HCT116 (cell line): ENCODE data around the gene TCIRG1. TPM values are rescaled to one million over a fixed set of nuclear protein-coding genes. Genes with fewer than 3 reads are reported as not detected.

ENCODE experiments used
- ATAC-seq: fragments of 200-7000 bp; cut with Tn5 transposase; 2 replicates; pipeline ENCODE4 v1.9.1; 2020; ENCODE audit warnings: mild to moderate bottlenecking, moderate library complexity
- BruUV-seq: library from RNA; stranded (reverse); fragments of 400-500 nt; replicated peaks from 2 replicates; lab custom pipeline; 2021; lab: Mats Ljungman, UMichigan
- CTCF ChIA-PET: fragments of 300-600 bp; sonication (Branson Sonifier 250); formaldehyde crosslinking; loops from one replicate; lab custom pipeline; 2021; ENCODE audit warnings: antibody characterized with exemption; lab: Charles Lee
- POLR2A ChIA-PET: fragments of 300-600, 350-600 bp; sonication (Branson Sonifier 250); formaldehyde crosslinking; loops from one replicate; lab custom pipeline; 2021; ENCODE audit warnings: antibody characterized with exemption; lab: Charles Lee
- RAD21 ChIA-PET, 2 experiments: fragments of 300-600 bp; sonication (Branson Sonifier 250); formaldehyde crosslinking; loops; one replicate each; lab custom pipeline; 2023; ENCODE audit warnings: low total read pairs in 2 of 2; ENCODE audit not compliant: uncharacterized antibody in 2 of 2, unreplicated experiment in 2 of 2, low non-redundant PET in 1 of 2; lab: Charles Lee
- DNase-seq: peaks from one replicate; pipeline ENCODE4 v3.0.0-alpha.2; 2010; ENCODE audit warnings: low read depth, low spot score
- H2AFZ ChIP-seq: fragments of 200-600 bp; shearing (Covaris generic), sonication (generic); 2 replicates; pipeline ENCODE4 v1.6.1; 2017; ENCODE audit warnings: low read depth, mixed run types, mixed read lengths, antibody characterized with exemption, low read length; ENCODE audit not compliant: poor library complexity, severe bottlenecking
- H3K27ac ChIP-seq: 2 replicates; pipeline ENCODE4 v1.5.1; 2012; ENCODE audit warnings: low read depth, low read length
- H3K27me3 ChIP-seq: fragments of 200-600 bp; sonication (generic); 2 replicates; pipeline ENCODE4 v1.6.1; 2016; ENCODE audit warnings: mixed run types, low read length, mixed read lengths; ENCODE audit not compliant: insufficient read depth
- H3K36me3 ChIP-seq, 2 experiments: fragments of 200-500 bp in 1 of 2; fragments of 200-600 bp in 1 of 2; sonication (Bioruptor generic) in 1 of 2; sonication (generic) in 1 of 2; 2 replicates each; pipeline versions ENCODE4 v1.5.1 to v1.6.1; 2014 to 2016; ENCODE audit warnings: low read length in 2 of 2, inconsistent platforms in 1 of 2, mixed read lengths in 1 of 2, mixed run types in 1 of 2; ENCODE audit not compliant: insufficient read depth in 2 of 2, control insufficient read depth in 1 of 2
- H3K4me1 ChIP-seq, 2 experiments: fragments of 200-600 bp in 1 of 2; sonication (generic) in 1 of 2; 2 replicates each; pipeline versions ENCODE4 v1.5.1 to v1.6.1; 2012 to 2017; ENCODE audit warnings: low read length in 2 of 2, inconsistent platforms in 1 of 2, mild to moderate bottlenecking in 1 of 2, mixed read lengths in 1 of 2, mixed run types in 1 of 2, moderate library complexity in 1 of 2; ENCODE audit not compliant: insufficient read depth in 2 of 2, control insufficient read depth in 1 of 2
- H3K4me2 ChIP-seq: fragments of 200-600 bp; sonication (generic); 2 replicates; pipeline ENCODE4 v1.6.1; 2017; ENCODE audit warnings: mixed run types, low read length, mixed read lengths
- H3K4me3 ChIP-seq, 2 experiments: fragments of 200-600 bp in 1 of 2; sonication (generic) in 1 of 2; replicated peaks in 1 of 2; 2 replicates each; pipeline ENCODE4 v1.5.1; 2011 to 2016; ENCODE audit warnings: low read length in 2 of 2, control low read depth in 1 of 2, low read depth in 1 of 2, mild to moderate bottlenecking in 1 of 2, mixed read lengths in 1 of 2, mixed run types in 1 of 2
- H3K79me2 ChIP-seq: fragments of 200-600 bp; sonication (generic); 2 replicates; pipeline ENCODE4 v1.6.1; 2017; ENCODE audit warnings: mild to moderate bottlenecking, mixed run types, low read length, moderate library complexity, mixed read lengths; ENCODE audit not compliant: insufficient read depth
- H3K9ac ChIP-seq: fragments of 200-600 bp; sonication (generic); 2 replicates; pipeline ENCODE4 v1.6.1; 2016; ENCODE audit warnings: low read length, mixed read lengths
- H3K9me2 ChIP-seq: fragments of 200-600 bp; sonication (generic), shearing (Covaris generic); 2 replicates; pipeline ENCODE4 v1.6.1; 2017; ENCODE audit warnings: mixed run types, mild to moderate bottlenecking, moderate library complexity; ENCODE audit not compliant: insufficient read depth
- H3K9me3 ChIP-seq, 2 experiments: fragments of 200-500 bp in 1 of 2; fragments of 200-600 bp in 1 of 2; sonication (Bioruptor generic) in 1 of 2; sonication (generic) in 1 of 2; 2 replicates each; pipeline ENCODE4 v1.6.1; 2014 to 2017; ENCODE audit warnings: low read length in 2 of 2, mixed read lengths in 2 of 2, inconsistent platforms in 1 of 2, low read depth in 1 of 2, mild to moderate bottlenecking in 1 of 2, mixed run types in 1 of 2, moderate library complexity in 1 of 2; ENCODE audit not compliant: control insufficient read depth in 1 of 2, insufficient read depth in 1 of 2
- H4K20me1 ChIP-seq: fragments of 200-600 bp; sonication (generic), shearing (Covaris generic); 2 replicates; pipeline ENCODE4 v1.6.1; 2017; ENCODE audit warnings: mixed run types, mild to moderate bottlenecking, moderate library complexity; ENCODE audit not compliant: insufficient read depth
- ATF3 ChIP-seq: IDR thresholded peaks from 2 replicates; pipeline ENCODE4 v1.6.1; 2012
- CBX3 ChIP-seq: IDR thresholded peaks from 2 replicates; pipeline ENCODE4 v1.6.1; 2012; ENCODE audit warnings: low read depth
- CEBPB ChIP-seq: IDR thresholded peaks from 2 replicates; pipeline ENCODE4 v1.6.1; 2012; ENCODE audit warnings: low read depth
- CTCF ChIP-seq, 3 experiments: fragments of 200-600 bp in 1 of 3; sonication (generic) in 1 of 3; IDR thresholded peaks in 2 of 3; conservative IDR thresholded peaks in 1 of 3; 2 replicates each; pipeline ENCODE4 v1.5.1; 2012 to 2017; ENCODE audit warnings: low read depth in 2 of 3, low read length in 2 of 3, antibody characterized with exemption in 1 of 3, borderline replicate concordance in 1 of 3, control low read depth in 1 of 3, mild to moderate bottlenecking in 1 of 3, mixed read lengths in 1 of 3, mixed run types in 1 of 3, moderate library complexity in 1 of 3; ENCODE audit not compliant: insufficient read depth in 1 of 3
- EGR1 ChIP-seq: IDR thresholded peaks from 2 replicates; pipeline ENCODE4 v1.6.1; 2012; ENCODE audit warnings: low read depth
- ELF1 ChIP-seq: IDR thresholded peaks from 2 replicates; pipeline ENCODE4 v1.6.1; 2012; ENCODE audit warnings: low read depth, borderline replicate concordance
- EZH2 ChIP-seq: fragments of 200-600 bp; sonication (generic); IDR thresholded peaks from 2 replicates; pipeline ENCODE4 v1.6.1; 2017; ENCODE audit warnings: antibody characterized with exemption, mixed run types
- EZH2phosphoT487 ChIP-seq: fragments of 200-600 bp; IDR thresholded peaks from 2 replicates; pipeline ENCODE4 v1.6.1; 2018; ENCODE audit warnings: antibody characterized with exemption, borderline replicate concordance
- FOSL1 ChIP-seq: IDR thresholded peaks from 2 replicates; pipeline ENCODE4 v1.6.1; 2012; ENCODE audit warnings: low read depth
- JUND ChIP-seq: IDR thresholded peaks from 2 replicates; pipeline ENCODE4 v1.6.1; 2012
- POLR2A ChIP-seq: IDR thresholded peaks from 2 replicates; pipeline ENCODE4 v1.7.0; 2011; ENCODE audit warnings: borderline replicate concordance; ENCODE audit not compliant: insufficient read depth, insufficient read length; ENCODE audit errors: extremely low read depth
- POLR2AphosphoS5 ChIP-seq: IDR thresholded peaks from 2 replicates; pipeline ENCODE4 v1.6.1; 2011; ENCODE audit warnings: mild to moderate bottlenecking, low read depth, low read length, moderate library complexity
- REST ChIP-seq: IDR thresholded peaks from 2 replicates; pipeline ENCODE4 v1.6.1; 2012; ENCODE audit warnings: low read depth
- SIN3A ChIP-seq: IDR thresholded peaks from 2 replicates; pipeline ENCODE4 v1.6.1; 2012; ENCODE audit warnings: low read depth
- SP1 ChIP-seq: IDR thresholded peaks from 2 replicates; pipeline ENCODE4 v1.6.1; 2012; ENCODE audit warnings: low read depth
- TCF7L2 ChIP-seq: IDR thresholded peaks from 2 replicates; pipeline ENCODE4 v1.7.0; 2011; ENCODE audit warnings: borderline replicate concordance, inconsistent platforms; ENCODE audit not compliant: insufficient read depth, insufficient read length; ENCODE audit errors: extremely low read depth
- YY1 ChIP-seq: IDR thresholded peaks from 2 replicates; pipeline ENCODE4 v1.6.1; 2011; ENCODE audit warnings: low read length, low read depth, moderate library complexity, mild to moderate bottlenecking; ENCODE audit not compliant: insufficient replicate concordance; ENCODE audit errors: extremely low read depth
- ZFX ChIP-seq: fragments of 450-650 bp; IDR thresholded peaks from 2 replicates; pipeline ENCODE4 v1.6.1; 2017
- ZNF274 ChIP-seq: fragments of 200-500 bp; sonication (Bioruptor generic); IDR thresholded peaks from 2 replicates; pipeline ENCODE4 v1.6.1; 2014; ENCODE audit warnings: mild to moderate bottlenecking, low read depth, low read length, inconsistent platforms
- intact Hi-C: fragments of 100-400 bp; cut with micrococcal nuclease; formaldehyde crosslinking; loops from 2 replicates; pipeline ENCODE4 v1.10.0; 2022
- total RNA-seq: library from RNA; stranded (reverse); gene quantifications from one replicate; pipeline ENCODE4 v1.2.1, GENCODE V29; 2021; ENCODE audit not compliant: unreplicated experiment

Gene TCIRG1
- total RNA-seq, 1 experiment from 2014 or later, result 101 TPM

GRCh38 chr11:68010090-68011041, 28.5 kb upstream of the TCIRG1 start, which contains the start of gene ALDH3B1:
TSS of gene ALDH3B1 (plus strand) at chr11:68010327. CDS start at chr11:68015298, 4,971 bp downstream.
- Histone ChIP-seq H3K9me3 (no peaks in the 10 kb centered on the region), H3K4me1 (peaks cover 70 to 80% of the 10 kb centered on the region in 2 experiments), H3K9ac (peak within 1 kb of the TSS; percentile 86), H4K20me1 (no peaks in the 10 kb centered on the region), H3K27me3 (no peaks in the 10 kb centered on the region), H3K79me2 (peaks cover 20% of the 10 kb centered on the region; the same call in 1 of the 2 replicates), H3K4me2 (peak within 1 kb of the TSS; percentile 97), H3K4me3 (peak within 1 kb of the TSS; percentile 57 to 71), H2AFZ (no peak within 1 kb of the TSS), H3K27ac (peak within 1 kb of the TSS; percentile 96), H3K9me2 (no peaks in the 10 kb centered on the region), H3K36me3 (no peaks in the 10 kb centered on the region)
- ChIA-PET RAD21 (interaction anchor here (0.7 to 1.7 kb wide), 2 partner anchors 10 to 11 kb away, joined by 3 to 7 read pairs; no protein-coding TSS in a partner anchor), CTCF (interaction anchor here (0.5 to 2.1 kb wide), 6 partner anchors 11 to 667 kb away, joined by 3 to 9 read pairs (median 4); no protein-coding TSS in a partner anchor), POLR2A (interaction anchor here (1.3 to 1.4 kb wide), 4 partner anchors 11 to 28 kb away, joined by 3 to 9 read pairs (median 6); partner anchors contain the start of gene TCIRG1)
- DNase-seq, result peak; percentile 60
- TSS peak; percentile 43 for BruUV-seq
- no peak for TF ChIP-seq EZH2phosphoT487
- no peak for TF ChIP-seq ELF1
- no peak for TF ChIP-seq SP1
- TF ChIP-seq YY1, result peak; percentile 49
- TF ChIP-seq FOSL1, result no peak
- no peak for TF ChIP-seq TCF7L2
- no peak for TF ChIP-seq CBX3
- peak; percentile 38 for TF ChIP-seq POLR2A
- TF ChIP-seq JUND, result no peak
- no peak for TF ChIP-seq ZNF274
- no peak for TF ChIP-seq REST
- TF ChIP-seq SIN3A, result no peak
- TF ChIP-seq ATF3, result no peak
- TF ChIP-seq EZH2, result no peak
- no peak for TF ChIP-seq CEBPB
- peak; percentile 59; the same call in 1 of the 2 replicates for TF ChIP-seq ZFX
- TF ChIP-seq CTCF (IDR thresholded peaks at IDR 0.05 in 2 of 3, conservative IDR thresholded peaks at IDR 0.05 in 1 of 3; ENCODE audit: borderline replicate concordance in 1 of 3, insufficient read depth in 1 of 3, low read depth in 2 of 3, low read length in 2 of 3), result no peak
- no peak for TF ChIP-seq EGR1
- peak; percentile 52 for TF ChIP-seq POLR2AphosphoS5
- intact Hi-C loops, result loop anchor here (5.0 kb wide), 1 partner anchor 197 kb away; no protein-coding TSS in a partner anchor
- ATAC-seq, result peak; percentile 64
